ENCODE results near the gene SRP14. TPM values are rescaled to one million over a fixed set of nuclear protein-coding genes. Genes with fewer than 3 reads are reported as not detected.
"Not testable (repeated sequence)": the region's sequence is repeated elsewhere in the genome, so short reads cannot be mapped to it uniquely, and the experiment has no call there.

SRP14 gene
- total RNA-seq, 1 donor from 2014 or later: 144 TPM

DNA sequence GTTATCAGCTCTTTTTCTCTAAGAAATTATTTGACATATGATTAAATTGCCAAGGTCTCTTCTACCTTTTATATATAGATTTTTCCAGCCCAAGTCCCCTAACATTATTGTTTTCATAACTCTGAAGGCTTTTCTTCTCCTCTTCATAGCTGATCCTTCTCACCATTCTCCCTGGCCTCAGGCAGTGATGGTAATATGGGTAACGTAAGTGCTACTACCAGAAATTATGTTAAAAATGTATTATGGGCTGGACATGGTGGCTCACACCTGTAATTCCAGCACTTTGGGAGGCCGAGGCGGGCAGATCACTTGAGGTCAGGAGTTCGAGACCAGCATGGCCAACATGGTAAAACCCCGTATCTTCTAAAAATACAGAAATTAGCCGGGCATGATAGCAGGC lies 40.5 kb upstream of the SRP14 start:
- TF ChIP-seq, protein P1, sequence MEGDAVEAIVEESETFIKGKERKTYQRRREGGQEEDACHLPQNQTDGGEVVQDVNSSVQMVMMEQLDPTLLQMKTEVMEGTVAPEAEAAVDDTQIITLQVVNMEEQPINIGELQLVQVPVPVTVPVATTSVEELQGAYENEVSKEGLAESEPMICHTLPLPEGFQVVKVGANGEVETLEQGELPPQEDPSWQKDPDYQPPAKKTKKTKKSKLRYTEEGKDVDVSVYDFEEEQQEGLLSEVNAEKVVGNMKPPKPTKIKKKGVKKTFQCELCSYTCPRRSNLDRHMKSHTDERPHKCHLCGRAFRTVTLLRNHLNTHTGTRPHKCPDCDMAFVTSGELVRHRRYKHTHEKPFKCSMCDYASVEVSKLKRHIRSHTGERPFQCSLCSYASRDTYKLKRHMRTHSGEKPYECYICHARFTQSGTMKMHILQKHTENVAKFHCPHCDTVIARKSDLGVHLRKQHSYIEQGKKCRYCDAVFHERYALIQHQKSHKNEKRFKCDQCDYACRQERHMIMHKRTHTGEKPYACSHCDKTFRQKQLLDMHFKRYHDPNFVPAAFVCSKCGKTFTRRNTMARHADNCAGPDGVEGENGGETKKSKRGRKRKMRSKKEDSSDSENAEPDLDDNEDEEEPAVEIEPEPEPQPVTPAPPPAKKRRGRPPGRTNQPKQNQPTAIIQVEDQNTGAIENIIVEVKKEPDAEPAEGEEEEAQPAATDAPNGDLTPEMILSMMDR (IDR thresholded peaks at IDR 0.05): no peak
- Mint-ChIP-seq H3K4me3 (ENCODE audit: unreplicated experiment) (no peak overlapping the region), H3K36me3 (ENCODE audit: low read depth) (no peaks in the 10 kb centered on the region), H3K27ac (ENCODE audit: unreplicated experiment) (no peak overlapping the region), H3K27me3 (ENCODE audit: low read depth) (no peaks in the 10 kb centered on the region), H3K4me1 (ENCODE audit: low read depth) (peaks cover 45% of the 10 kb centered on the region), H3K9me3 (ENCODE audit: low read depth) (no peaks in the 10 kb centered on the region)
- no peak for DNase-seq (ENCODE audit: low spot score)

DNA sequence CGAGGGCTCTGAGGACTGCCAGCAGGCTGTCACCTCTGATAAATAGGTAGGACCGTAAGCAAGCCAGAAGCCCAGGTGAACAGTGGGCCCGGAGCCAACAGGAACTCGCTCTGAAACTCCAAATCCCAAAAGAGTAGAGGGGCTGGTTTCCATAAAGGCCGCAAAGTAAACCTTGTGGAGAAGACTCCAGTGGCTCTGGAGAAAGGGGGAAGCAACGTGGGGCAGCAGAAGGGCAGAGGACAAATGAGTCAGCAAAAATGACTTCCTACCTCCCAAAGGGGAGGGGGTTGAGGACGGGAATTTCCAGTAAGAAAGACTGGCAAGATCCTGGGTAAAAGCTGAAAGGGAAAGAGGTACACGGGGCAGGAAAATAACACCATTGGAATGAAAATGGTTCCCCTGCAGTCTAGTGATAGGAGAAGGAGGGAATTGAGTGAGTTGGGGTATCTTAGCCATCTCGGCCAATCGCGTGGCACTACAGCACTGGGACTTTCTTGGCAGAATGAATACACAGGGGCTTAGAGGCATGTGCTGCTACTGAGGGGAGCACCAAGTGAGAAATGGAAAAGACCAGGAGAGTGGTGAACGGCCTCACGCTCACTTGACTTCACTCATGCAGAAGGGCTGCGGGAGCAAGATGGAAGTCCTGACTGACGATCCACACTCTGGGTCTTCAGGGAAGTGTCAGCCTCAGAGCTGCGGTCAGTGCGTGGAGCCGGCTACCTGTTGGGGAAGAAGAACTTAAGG lies 36.5 kb upstream of the SRP14 start:
- Mint-ChIP-seq H3K36me3 (ENCODE audit: low read depth) (no peaks in the 10 kb centered on the region), H3K27me3 (ENCODE audit: low read depth) (no peaks in the 10 kb centered on the region), H3K4me1 (ENCODE audit: low read depth) (peaks cover 16% of the 10 kb centered on the region), H3K27ac (ENCODE audit: unreplicated experiment) (no peak overlapping the region), H3K9me3 (ENCODE audit: low read depth) (no peaks in the 10 kb centered on the region), H3K4me3 (ENCODE audit: unreplicated experiment) (no peak overlapping the region)
- TF ChIP-seq, protein P1 (IDR thresholded peaks at IDR 0.05): no peak
- DNase-seq (ENCODE audit: low spot score): no peak

DNA sequence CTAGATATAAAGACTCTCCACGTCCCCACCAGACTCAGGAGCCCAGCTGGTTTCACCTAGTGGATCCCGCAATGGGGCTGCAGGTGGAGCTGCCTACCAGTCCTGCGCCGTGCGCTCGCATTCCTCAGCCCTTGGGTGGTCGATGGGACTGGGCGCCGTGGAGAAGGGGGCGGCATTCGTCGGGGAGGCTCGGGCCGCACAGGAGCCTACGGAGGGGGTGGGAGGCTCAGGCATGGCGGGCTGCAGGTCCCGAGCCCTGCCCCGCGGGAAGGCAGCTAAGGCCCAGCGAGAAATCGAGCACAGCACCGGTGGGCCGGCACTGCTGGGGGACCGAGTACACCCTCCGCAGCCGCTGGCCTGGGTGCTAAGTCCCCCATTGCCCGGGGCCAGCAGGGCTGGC lies 35.7 kb upstream of the SRP14 start:
- peaks cover 15% of the 10 kb centered on the region for H3K4me1 Mint-ChIP-seq (ENCODE audit: low read depth)
- not testable (repeated sequence) for H3K4me3 Mint-ChIP-seq (ENCODE audit: unreplicated experiment); DNase-seq (ENCODE audit: low spot score); H3K36me3 Mint-ChIP-seq (ENCODE audit: low read depth); H3K27me3 Mint-ChIP-seq (ENCODE audit: low read depth); H3K9me3 Mint-ChIP-seq (ENCODE audit: low read depth); H3K27ac Mint-ChIP-seq (ENCODE audit: unreplicated experiment)

DNA sequence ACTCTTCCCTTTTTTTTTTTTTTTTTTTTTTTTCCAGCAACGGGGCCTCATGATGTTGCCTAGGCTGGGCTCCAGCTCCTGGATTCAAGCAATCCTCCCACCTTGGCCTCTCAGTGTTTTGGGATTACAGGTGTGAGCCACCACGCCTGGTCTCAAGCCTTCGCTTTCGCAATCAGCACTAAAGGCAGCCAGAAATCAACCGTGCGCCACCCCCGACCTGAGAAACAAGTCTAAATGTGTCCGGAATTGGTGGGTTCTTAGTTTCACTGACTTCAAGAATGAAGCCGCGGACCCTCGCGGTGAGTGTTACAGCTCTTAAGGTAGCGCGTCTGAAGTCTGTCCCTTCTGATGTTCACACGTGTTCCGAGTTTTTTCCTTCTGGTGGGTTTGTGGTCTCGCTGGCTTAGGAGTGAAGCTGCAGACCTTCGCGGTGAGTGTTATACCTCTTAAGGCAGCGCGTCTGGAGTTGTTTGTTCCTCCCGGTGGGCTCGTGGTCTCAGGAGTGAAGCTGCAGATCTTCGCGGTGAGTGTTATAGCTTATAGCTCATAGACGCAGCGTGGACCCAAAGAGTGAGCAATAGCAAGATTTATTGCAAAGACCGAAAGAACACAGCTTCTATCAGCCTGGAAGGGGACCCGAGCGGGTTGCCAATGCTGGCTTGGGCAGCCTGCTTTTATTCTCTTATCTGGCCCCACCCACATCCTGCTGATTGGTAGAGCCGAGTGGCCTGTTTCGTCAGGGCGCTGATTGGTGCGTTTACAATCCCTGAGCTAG lies 34.9 kb upstream of the SRP14 start:
- peaks cover 18% of the 10 kb centered on the region for H3K4me1 Mint-ChIP-seq (ENCODE audit: low read depth)
- peak; percentile 28 for DNase-seq (ENCODE audit: low spot score)
- H3K27ac Mint-ChIP-seq (ENCODE audit: unreplicated experiment); H3K27me3 Mint-ChIP-seq (ENCODE audit: low read depth); H3K4me3 Mint-ChIP-seq (ENCODE audit: unreplicated experiment); H3K36me3 Mint-ChIP-seq (ENCODE audit: low read depth); H3K9me3 Mint-ChIP-seq (ENCODE audit: low read depth): not testable (repeated sequence)

DNA sequence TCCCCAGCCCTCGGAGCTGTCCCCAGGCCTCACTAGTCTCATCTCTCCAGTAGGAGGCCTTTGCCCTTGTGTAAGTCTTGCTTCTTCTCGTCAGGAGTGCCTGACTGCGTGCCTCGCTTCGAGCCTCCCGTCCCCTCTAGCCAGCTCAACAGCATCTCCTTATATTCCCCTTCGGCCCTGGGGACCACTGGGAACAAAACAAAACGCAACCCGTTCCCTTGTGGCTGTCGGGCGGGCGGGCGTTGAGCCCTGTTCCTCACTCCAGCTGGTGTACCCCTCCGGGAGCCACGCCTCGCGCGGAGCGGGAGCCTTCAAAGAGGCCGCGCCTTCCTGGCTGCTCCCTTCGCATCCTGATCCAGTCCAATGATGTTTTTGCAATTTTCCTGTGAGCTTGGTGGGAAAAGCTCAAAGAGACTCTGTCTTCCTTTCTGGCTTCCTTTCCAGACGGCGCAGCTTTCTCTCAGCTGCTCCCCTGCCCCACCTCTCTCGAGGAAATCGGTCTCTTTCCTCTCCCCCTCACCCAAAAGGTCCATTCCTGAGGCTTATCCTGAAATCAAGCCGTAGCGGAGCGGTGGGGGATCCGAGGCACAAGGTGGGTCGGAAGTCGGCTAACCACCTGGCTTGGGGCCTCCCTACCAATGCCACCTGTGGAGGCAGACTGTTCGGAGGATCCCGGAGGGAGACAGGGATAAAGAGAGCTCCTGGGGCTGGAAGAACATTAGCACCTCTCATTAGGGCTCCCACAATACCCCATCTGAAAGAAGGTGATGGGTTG lies 33.4 kb upstream of the SRP14 start:
- DNase-seq (ENCODE audit: low spot score): peak; percentile 88
- Mint-ChIP-seq H3K27me3 (ENCODE audit: low read depth) (no peaks in the 10 kb centered on the region), H3K27ac (ENCODE audit: unreplicated experiment) (no peak overlapping the region), H3K36me3 (ENCODE audit: low read depth) (no peaks in the 10 kb centered on the region), H3K9me3 (ENCODE audit: low read depth) (no peaks in the 10 kb centered on the region), H3K4me3 (ENCODE audit: unreplicated experiment) (no peak overlapping the region), H3K4me1 (ENCODE audit: low read depth) (peaks cover 24% of the 10 kb centered on the region)
- TF ChIP-seq, protein P1 (IDR thresholded peaks at IDR 0.05): no peak

DNA sequence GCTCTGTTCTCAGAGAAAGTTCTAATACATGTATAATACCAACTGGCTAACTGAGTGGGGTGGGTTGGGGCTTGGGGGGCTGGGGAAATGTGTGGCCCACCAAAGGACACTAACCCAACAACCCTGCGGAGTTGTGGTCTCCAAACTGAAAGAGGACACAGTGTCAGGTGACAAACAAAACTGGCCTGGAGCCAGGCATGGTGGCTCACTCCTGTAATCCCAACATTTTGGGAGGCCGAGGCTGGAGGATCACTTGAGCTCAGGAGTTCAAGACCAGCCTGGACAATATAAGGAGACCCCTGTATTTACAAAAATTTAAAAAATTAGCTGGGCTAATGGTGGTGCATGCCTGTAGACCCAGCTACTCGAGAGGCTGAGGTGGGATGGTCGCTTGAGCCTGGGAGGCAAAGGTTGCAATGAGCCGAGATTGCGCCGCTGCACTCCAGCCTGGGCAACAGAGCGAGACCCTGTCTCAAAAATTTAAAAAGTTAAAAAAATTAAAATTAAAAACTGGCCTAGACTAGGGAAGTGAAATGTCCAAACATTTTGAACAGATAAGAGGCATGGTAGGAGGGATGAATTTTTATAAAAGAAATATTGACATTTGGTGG lies 31.7 kb upstream of the SRP14 start:
- H3K9me3 Mint-ChIP-seq (ENCODE audit: low read depth): no peaks in the 10 kb centered on the region
- peak; percentile 44 for DNase-seq (ENCODE audit: low spot score)

More for the DNA sequence above, 31.7 kb upstream of the SRP14 start:
- no peaks in the 10 kb centered on the region for H3K27me3 Mint-ChIP-seq (ENCODE audit: low read depth)
- H3K27ac Mint-ChIP-seq (ENCODE audit: unreplicated experiment): no peak overlapping the region
- H3K4me1 Mint-ChIP-seq (ENCODE audit: low read depth): peaks cover 33% of the 10 kb centered on the region
- H3K36me3 Mint-ChIP-seq (ENCODE audit: low read depth): no peaks in the 10 kb centered on the region
- TF ChIP-seq, protein P1 (IDR thresholded peaks at IDR 0.05): no peak
- no peak overlapping the region for H3K4me3 Mint-ChIP-seq (ENCODE audit: unreplicated experiment)
